OCI-LY1 (cell line): Measurements from ENCODE around the gene RPRD1A.

ENCODE experiments used
- CTCF ChIP-seq: fragments of 200-600 bp; sonication (generic), shearing (Covaris generic); IDR thresholded peaks from 2 replicates; pipeline ENCODE4 v1.5.1; 2017; ENCODE audit warnings: mild to moderate bottlenecking, antibody characterized with exemption, low read length, moderate library complexity, mixed read lengths
- EZH2 ChIP-seq: fragments of 200-600 bp; sonication (generic), shearing (Covaris generic); IDR thresholded peaks from 2 replicates; pipeline ENCODE4 v1.8.0; 2017; ENCODE audit warnings: borderline replicate concordance, mixed run types, mild to moderate bottlenecking, antibody characterized with exemption, low read length, moderate library complexity, mixed read lengths

DNA sequence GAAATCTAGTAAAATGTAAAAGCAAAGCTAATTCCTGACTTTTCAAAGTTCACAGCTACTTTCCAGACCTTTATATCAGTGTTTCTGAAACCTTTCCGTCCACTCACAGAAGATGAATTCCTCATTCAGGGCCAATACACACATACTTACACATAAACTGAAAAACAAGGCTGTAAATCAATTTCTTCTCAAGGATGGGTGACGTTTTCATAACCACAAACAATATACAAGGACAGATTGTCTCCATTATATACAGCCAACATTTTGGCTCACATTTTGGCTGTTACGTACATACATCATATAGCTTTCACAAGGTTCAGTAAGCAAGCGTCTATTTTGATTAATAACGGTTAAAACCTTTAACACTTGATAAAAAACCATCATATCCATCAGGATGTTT is 1.4 kb downstream of the RPRD1A start:
- TF ChIP-seq EZH2 (no peak), CTCF (no peak)
